ENCODE data around the gene TGM1.

Gene TGM1

DNA sequence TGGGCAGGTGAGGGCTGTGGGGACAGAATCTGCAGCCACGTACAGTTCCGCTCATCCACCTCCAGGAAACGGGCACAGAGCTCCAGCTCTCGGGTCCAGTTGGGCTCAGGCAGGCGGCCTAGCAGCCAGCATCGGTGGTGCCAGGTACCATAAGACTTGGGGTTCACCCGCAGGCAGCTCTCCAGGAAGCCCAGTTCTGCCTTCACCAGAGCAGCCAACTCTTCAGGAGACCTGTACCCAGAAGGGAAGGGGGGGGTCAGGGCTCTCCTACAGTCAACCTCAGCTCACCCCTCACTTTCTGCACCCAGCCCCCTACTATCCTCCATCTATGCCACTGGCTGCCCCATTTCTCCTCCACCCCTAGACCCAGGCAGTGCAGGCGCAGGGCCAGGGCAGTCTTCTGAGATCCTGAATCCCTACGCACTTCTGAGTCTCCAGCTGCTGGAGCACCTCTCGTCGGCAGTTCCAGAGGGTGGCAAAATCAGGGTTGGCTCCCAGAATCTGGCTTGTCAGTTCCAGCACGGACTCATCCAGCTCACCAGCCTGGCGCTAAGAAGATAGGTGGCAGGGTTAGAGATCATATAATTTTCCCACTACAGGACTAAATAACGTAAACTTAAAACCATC is 7.0 kb upstream of the TGM1 start:
- FAIRE-seq: no peak

DNA sequence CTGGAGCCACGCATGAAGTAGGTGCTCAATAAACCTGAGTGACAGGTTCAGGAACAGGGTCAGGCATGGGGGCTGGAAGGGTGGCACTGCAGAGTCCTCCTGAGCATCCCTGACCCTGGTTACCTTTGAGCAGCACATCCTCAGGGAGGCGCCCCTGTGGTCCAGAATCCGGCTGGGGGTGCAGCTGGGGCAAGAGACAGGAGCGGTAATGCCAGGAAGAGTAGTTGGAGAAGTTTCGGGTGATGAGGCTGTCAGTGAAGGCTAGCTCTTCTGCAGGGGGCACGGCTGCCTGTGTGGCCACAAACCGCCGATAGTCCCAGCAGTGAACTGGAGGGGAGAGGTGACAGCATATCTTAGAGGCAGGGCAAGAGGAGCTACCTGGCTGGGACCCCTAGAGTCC is 6.4 kb upstream of the TGM1 start:
- FAIRE-seq: no peak

DNA sequence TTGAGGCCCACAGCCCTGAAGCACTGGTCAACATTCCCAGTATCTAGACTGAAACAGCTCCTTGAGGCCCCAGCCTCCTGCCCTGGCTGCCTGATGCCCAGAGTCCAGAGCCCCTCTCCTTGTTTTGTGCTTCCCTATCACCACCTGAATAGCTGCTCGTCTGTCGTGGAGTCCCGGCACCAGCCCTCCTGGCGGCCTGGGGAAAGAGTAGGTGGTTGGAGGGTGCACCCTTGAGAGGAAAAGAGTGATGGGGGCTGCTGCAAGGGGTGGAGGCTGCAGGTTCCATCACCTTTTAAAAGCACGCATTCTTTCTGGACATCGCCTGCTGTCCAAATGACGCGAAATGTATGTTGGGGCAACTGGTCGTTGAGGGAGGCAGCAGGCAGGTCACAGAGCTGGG is 5.2 kb upstream of the TGM1 start:
- no peak for FAIRE-seq

DNA sequence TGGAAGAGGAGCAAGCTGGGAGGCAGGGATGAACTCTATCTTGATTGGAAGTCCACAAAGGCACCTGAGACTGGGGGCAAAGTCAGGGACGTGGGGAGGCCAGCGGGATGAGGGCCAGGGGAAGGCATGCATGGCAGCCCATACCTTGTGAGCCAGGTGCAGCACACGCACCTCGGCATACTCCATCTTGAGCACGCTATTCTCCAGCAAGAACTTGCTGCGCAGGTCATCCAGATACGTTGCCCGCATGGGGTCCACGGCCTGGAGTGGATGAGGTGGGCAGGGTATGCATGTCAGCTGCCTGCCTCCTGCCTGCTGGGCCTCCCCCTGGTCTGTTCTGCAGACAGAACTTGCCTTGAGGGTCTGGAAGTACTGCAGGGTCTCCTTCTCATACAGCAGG is 4.5 kb upstream of the TGM1 start:
- FAIRE-seq: no peak

DNA sequence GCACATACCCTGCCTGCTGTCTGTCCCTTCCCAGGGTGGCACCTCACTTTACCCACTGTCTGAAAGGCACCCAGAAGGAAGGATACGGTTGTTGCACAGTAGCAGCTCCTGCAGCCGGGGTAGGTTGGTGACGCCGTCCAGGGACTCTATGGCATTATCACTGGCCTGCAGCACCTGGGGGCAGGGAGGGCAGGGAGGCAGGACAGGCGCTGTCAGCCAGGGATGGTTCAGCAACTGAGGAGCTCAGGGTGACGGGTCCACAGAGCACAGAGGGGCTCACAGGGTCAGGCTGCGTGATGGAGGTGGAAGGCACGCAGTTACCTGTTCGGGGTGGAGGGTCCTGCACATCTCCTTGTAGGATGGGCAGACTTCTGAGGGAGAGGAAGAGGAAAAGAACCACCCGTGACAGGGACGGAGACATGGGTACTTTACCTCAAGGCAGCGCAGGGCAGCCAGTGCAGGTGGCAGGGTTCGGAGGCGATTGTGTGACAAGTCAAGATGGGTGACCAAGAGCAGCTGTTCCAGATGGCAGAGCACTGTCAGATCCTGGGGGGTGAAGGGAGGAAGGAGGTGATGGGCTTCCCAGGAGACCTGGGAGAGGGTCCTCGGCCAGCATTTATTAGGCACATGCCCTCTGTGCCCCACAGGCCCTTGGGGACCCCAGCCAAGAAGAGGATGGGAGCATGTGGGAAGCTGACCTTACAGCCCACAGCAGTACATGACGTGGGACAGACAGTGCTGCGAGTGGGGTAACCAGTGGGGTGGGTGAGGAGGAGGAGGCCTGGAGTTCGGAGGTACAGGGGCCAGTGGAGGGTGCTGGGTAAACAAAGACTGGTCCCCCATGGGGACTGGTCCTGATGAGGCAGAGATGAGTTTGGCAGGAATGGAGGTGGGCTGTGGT is 3.6 kb upstream of the TGM1 start:
- FAIRE-seq: no peak

DNA sequence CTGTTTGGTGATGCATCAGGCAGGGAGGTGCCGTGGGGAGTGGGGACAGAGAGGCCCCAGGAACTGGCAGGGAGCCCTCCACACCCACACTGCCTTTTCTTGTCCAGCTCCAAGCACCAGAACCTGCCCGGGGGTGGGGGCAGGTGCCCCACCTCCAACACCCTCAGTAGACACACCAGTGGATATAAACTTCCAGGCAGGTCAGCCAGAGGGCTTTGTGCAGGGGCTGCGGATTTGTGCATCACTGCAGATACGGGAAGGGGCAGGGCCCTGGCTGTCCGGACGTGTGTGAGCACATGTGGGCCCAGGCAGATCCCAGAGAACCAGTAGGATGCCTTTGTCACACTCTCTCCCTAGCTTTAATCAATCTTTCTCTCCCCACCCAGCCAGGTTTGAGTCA is 1.3 kb upstream of the TGM1 start:
- FAIRE-seq: no peak

DNA sequence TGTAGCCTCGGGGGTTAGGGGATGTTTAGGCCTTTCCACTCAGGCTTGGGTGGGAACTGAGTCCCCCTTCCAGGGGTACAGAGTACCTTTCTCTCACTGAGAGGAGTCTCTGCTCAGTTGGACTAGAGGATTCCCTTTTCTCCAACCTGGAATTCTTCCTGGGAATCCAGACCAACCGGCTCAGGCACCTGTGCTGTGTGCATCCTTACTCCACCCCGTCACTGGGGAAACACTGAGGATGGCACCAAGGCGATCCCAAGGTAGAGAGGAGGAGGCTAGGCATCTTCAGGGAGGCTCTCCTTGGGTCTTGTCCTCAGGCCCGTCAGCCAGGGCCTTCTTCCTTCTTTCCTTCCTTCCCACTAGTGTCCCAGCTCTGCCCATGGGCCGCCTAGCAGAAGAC is 871 bp upstream of the TGM1 start:
- no peak for FAIRE-seq

DNA sequence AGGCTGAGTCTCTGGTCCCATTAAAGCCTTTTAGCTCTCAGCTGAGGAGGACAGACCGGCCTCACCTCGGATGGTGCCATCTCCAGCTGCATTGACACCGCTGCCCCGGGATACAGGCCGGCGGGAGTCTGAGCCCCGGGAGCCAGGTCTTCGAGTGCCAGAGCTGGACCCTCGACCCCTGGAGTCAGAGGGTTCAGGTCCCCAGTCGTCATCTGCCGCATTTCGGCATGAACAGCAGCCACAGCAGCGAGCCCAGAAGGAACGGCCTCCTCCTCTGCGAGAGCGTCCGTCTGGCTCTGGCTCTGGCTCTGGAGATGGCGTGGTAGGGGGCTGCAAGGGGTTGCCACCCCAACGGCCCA is 1.0 kb downstream of the TGM1 start:
- no peak for FAIRE-seq

DNA sequence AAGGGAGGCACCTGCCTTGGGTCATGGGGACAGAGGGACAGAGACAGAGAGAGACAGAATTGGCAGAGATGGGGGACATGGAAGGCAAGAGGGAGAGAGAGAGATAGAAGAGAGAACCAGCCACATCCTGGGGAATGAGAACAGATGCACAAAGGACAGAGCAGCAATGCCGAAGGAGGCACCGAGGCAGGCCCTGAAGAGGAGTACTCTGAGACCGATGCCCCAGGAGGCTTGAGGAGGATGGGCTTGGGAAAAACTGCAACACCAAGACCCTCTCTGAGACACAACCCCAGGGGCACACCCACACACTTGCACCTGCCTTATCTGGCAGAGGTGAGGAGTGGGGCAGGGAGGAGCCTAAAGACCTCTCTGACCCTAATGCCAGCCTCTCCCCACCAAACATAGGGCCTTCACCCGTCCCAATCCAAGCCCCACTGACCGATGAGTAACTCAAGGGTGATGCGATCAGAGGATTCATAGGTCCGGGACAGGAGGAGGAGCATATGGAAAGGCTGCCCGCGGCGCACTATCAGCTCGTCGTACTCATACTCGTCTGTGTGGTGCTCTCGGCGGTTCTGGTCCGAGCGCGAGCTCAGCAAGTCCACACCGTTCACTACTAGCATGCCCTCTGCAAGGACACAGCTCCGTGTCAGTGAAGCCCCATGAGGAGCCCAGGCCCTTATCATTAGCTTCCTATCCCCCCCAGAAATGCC is 1.6 kb downstream of the TGM1 start:
- FAIRE-seq: no peak

DNA sequence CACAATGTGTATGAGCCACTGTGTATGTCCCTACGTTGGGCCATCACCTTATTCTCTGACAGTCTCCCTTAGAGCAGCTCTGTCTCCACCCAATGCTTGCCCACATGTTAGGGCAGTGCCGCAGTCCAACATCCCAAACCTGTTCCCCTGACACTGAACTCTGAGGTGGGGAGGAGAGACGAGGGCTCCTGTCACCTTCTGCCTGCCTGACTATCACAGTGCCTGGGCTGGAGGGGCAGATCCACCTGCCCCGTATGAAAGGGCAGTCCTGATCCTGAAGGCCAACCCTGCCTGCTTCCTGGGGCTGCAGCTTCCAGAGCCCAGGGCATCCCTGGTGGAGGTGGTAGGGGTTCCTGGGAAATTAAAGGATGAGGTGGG is 2.2 kb downstream of the TGM1 start:
- FAIRE-seq: no peak

DNA sequence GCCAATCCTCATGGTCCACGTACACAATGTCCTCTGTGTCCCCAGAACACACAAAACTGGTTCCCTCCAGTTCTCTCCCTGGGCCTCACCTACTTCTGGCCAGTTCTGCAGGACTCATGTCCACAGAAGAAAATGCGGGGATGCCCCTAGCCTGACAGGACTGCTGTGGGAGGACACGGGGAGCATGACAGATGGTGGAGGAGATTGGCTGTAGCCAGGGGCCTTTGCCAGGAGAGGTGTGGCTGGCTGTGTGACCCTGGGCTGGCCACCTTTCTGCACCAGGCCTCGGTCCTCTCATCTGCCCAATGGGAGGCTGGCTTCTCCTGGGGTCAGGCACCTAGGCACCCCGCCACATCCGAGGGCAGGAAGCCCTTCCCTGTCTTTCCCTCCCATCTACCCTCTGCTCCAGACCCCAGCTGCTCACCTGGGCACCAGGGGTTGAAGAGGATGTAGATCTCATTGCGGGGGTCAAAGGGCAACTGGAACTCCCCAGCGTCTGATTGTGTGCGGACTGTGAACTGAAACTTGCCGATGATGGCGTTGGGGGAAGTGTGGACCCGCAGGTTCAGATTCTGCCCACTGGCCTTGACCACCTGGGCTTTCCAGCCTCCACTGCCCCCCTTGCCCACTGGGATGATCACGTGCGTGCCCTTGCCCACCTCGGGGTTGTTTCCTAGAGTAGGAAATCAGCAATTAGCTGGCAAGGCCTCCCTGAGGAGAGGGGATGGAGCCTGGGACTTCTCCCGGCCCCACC is 2.8 kb downstream of the TGM1 start:
- FAIRE-seq: no peak

DNA sequence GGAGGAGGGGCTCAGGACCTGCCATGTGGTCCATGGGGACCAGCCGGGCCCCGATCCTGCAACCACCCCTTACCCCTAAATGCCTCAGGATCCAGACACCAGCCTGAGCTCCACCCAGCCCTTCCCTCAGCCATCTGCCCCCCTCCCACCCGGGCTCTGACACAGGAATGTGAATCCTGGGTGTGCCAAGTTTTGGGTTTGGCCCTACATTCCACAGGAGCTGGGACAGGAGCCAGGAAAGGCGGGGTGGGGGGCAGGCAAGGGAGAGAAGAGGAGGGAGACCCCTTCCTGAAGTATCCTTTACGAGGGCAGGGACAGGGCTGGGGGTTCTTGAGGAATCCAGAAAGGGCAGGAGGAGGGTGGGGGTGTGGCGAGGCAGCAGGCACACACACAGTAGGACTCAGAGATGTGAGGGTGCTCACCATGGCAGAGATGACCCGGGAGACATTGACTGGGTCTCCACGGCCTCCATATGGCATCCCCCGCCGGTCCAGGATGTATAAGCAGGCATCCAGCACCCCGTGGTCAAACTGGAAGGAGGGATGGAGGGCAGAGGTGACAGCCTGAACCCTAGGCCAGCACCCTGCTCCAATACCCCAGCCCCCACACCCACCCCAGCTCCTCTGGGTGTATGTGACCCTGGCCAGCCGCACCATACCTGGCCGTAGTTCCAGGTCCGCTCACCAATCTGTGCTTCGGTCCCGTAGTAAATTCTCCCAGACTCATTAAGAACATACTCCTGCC is 3.5 kb downstream of the TGM1 start:
- no peak for FAIRE-seq

DNA sequence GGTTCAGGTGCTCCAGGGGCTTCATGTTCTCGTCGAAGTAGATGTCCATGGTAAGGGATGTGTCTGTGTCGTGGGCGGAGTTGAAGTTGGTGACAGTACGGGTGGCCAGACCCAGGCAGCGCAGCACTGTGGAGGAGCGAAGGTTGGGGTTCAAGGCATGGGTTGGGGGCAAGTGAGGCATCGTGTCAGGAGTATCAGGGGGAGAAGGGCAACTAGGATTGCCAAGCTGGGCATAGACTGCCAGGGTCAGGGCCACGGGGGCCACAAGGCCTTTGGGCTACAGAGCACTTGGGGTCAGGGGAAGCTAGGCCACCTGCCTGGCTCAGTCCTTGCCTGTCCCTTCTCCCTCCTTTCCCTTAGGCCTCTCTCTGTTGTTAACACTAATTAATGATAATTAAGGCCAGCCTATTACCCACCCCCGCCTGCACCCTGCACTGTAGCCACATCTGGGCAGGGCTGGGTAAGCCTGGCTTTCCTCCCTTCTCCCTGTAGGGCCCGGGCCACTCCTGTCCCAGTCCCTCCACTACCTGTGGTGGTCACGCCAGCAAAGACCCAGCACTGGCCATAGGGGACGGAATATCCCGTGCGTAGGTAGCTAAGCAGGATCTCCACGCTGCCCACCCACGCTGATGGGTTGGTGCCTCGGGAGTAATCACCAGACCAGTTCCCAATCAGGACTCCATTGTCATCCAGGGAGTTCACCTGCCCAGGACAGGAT is 4.3 kb downstream of the TGM1 start:
- FAIRE-seq: no peak

DNA sequence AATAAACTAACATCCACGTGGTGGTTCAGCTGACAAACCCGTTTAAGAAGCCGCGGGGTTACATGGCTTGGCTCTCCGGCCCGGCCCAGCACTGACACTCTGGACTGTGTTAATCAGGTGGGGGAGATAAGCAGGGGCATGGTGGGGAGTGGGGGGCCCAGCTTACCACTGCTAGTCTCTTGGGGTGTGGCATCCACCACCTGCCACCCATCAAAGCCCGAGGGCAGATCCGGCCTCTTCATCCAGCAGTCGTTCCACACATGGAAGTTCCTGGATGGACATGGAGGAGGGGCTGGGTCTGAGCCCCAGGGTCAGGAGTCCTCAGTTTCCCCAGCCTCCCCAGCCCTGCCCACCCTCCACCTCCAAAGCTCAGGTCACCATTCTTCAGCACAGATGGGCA is 4.9 kb downstream of the TGM1 start:
- no peak for FAIRE-seq

DNA sequence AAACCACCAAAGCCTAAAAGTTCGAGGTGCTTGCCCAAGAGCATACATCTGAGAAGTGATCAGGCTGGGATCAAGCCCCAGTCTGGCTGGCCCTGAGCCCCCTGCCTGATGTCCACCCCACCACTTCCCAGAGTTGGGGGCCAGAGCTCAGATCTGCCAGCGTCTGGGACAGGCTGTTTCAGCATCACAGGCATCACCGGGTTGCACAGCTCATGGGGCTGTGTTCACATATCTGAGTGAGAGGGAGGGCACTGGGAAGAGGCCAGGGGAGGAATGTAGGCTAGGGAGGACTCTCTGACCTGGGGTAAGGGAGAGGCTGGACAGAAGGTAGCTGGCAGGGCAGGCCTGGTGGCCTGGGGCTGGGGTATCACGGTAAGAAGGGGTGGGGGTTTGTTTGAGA is 6.0 kb downstream of the TGM1 start:
- FAIRE-seq: no peak

DNA sequence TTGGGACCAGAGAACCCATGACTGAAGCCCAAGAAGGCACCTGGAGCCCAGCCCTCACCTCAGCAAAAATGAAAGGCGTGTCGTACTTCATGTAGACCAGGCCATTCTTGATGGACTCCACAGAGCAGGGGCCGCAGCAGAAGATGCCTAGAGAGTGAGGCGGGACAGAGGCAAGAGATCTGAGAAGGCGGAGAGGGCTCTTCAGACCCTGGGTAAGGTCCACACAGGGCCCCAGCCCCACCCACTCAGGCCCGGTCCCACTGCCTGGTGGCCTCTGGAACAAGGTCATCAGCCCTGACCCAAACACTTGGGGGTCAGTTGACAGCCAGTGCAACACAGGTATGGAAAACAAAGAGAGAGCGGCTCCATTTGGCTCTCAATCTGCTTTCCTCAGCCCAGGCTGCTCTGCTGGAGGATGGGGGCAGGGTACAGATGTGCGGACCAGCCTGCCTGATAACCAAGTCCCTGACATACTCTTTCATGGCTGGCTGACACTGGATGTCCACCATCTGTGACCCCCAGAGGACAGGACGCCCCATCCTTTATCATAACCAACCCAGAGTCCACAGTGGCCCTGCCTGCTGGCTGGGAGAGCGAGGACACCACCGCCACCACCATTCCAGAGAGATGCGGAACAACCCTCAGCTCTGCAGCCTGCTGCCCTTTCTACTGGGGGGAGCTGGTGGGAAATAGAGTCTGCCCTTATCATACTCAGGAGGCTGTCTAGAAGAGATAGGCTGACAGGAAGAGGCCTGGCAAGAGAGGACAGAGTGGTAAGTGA is 6.9 kb downstream of the TGM1 start:
- FAIRE-seq: no peak

DNA sequence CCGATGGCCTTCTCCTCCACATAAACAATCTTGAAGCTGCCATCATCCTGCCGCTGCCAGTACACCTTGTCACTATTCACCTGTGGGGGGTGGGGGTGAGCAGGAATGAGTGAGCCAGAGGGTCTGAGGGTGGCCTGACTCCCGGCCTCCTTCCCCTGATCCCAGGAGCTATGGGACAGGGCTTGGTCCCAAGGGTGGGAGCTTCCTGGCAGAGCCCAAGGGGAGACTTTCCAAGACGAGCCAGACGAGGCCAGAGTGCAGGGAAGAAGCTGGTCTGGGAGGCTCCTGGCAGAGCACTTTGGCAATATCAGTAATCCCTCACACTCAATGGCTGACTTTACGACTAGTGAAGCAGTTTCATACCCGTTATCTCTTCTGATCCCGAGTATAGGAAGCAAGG is 7.5 kb downstream of the TGM1 start:
- FAIRE-seq: no peak

DNA sequence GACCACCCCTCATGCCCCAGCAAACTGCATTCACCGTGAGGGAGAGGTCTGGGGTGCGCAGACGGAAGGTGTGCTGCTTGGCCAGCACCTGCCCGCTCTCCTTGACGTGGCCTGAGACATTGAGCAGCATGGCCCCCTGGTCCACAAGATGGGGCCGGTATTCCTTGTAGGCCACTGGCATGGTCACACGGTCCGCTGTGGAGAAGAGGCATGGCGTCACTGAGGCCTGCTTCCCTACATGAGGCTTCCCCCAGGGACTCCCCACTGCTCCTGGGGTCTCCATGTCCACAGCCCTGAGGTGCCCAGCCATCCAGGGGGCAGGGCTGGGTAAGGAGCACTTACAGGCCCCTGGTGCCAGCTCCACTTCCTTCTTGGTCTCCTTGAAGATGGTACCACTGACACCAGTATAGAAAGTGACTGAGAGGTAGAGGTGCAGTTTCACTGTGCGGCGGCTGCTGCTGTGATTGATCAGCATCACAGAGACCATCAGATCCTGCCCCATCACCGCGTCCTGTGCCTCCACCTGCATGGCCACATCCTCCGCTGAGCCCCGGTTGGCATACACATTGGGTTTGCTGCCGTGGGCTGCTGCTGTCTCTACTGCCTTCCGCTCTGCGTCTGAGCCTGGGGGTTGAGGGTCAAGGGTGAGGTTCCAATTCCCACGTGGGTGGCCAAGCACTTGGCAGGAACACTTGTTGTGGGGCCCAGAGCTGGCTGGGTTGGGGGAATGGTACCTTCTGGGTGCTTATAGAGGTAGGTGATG is 8.2 kb downstream of the TGM1 start:
- no peak for FAIRE-seq

DNA sequence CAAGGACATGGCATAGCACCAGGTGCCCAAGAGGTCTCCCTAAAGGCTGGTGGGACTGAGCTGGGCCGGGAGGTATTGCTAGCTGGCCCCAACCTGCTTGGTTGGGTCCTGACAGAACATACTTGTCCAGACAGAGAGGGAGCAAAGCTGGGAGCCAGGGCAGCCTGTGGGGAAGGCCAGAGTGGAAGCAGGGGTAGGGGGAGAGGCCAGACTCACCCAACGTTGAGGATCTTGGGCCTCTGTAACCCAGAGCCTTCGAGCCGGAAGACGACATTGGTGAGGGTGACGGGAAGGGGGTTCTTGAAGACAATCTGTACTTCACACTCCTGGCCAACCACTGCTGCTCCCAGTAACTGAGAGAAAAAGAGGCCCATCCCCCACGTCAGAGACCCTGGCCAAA is 9.0 kb downstream of the TGM1 start:
- no peak for FAIRE-seq

Data from TTC549 (cell line).